SK-N-SH (cell line): ENCODE measurements around the gene PODN. TPM values are rescaled to one million over a fixed set of nuclear protein-coding genes. Genes with fewer than 3 reads are reported as not detected.

Experiments
- CTCF ChIA-PET: fragments of 300-600, 350-600 bp; formaldehyde crosslinking; extraction: SDS; loops from one replicate; lab custom pipeline; 2021; lab: Yijun Ruan, JAX
- POLR2A ChIA-PET: fragments of 350-600 bp; sonication (Branson Sonifier 250); formaldehyde crosslinking; extraction: SDS; loops from one replicate; lab custom pipeline; 2020; ENCODE audit warnings: antibody characterized with exemption, inconsistent platforms; lab: Yijun Ruan, JAX
- DNase-seq: peaks from one replicate; pipeline ENCODE4 v3.0.0; 2012
- H2AFZ ChIP-seq: fragments of 200-600 bp; sonication (generic); 2 replicates; pipeline ENCODE4 v1.8.1; 2016; ENCODE audit warnings: antibody characterized with exemption, mild to moderate bottlenecking, low read depth
- H3F3A ChIP-seq: fragments of 200-600 bp; sonication (generic); replicated peaks from 2 replicates; pipeline ENCODE3; 2016; ENCODE audit warnings: antibody characterized with exemption, mild to moderate bottlenecking; ENCODE audit not compliant: insufficient read depth
- H3K27ac ChIP-seq, 2 experiments: fragments of 200-500 bp in 1 of 2; fragments of 200-600 bp in 1 of 2; sonication (Bioruptor generic) in 1 of 2; sonication (generic), shearing (Covaris generic) in 1 of 2; 2 replicates each; pipeline versions ENCODE4 v1.5.1 to v1.6.1; 2014 to 2016; ENCODE audit warnings: low read depth in 2 of 2, inconsistent platforms in 1 of 2, low read length in 1 of 2, mild to moderate bottlenecking in 1 of 2, mixed read lengths in 1 of 2
- H3K27me3 ChIP-seq: fragments of 200-600 bp; sonication (generic), shearing (Covaris generic); 2 replicates; pipeline ENCODE4 v1.6.1; 2016; ENCODE audit warnings: mixed run types; ENCODE audit not compliant: insufficient read depth
- H3K36me3 ChIP-seq, 2 experiments: fragments of 200-500 bp in 1 of 2; fragments of 200-600 bp in 1 of 2; sonication (Bioruptor generic) in 1 of 2; sonication (generic) in 1 of 2; replicated peaks in 1 of 2; 2 replicates each; pipeline versions ENCODE3 to v1.5.1; 2014 to 2016; ENCODE audit warnings: low read length in 1 of 2, mild to moderate bottlenecking in 1 of 2; ENCODE audit not compliant: insufficient read depth in 2 of 2, control insufficient read depth in 1 of 2
- H3K4me1 ChIP-seq, 2 experiments: fragments of 200-500 bp in 1 of 2; fragments of 200-600 bp in 1 of 2; sonication (Bioruptor generic) in 1 of 2; sonication (generic), shearing (Covaris generic) in 1 of 2; 2 replicates each; pipeline versions ENCODE4 v1.5.1 to v1.6.1; 2014 to 2016; ENCODE audit warnings: low read depth in 1 of 2, low read length in 1 of 2, mixed run types in 1 of 2; ENCODE audit not compliant: insufficient read depth in 2 of 2, control insufficient read depth in 1 of 2
- H3K4me2 ChIP-seq: fragments of 200-600 bp; sonication (generic), shearing (Covaris generic); 2 replicates; pipeline ENCODE4 v1.6.1; 2017; ENCODE audit warnings: mixed run types
- H3K4me3 ChIP-seq, 2 experiments: fragments of 200-500 bp in 1 of 2; fragments of 200-600 bp in 1 of 2; sonication (Bioruptor generic) in 1 of 2; sonication (generic), shearing (Covaris generic) in 1 of 2; 2 replicates each; pipeline versions ENCODE4 v1.5.1 to v1.8.1; 2014 to 2016; ENCODE audit warnings: low read depth in 2 of 2, inconsistent platforms in 1 of 2, low read length in 1 of 2, mild to moderate bottlenecking in 1 of 2, mixed read lengths in 1 of 2, moderate library complexity in 1 of 2
- H3K79me2 ChIP-seq: fragments of 200-600 bp; sonication (generic); 2 replicates; pipeline ENCODE4 v1.8.1; 2017; ENCODE audit warnings: mild to moderate bottlenecking; ENCODE audit not compliant: insufficient read depth
- H3K9ac ChIP-seq: fragments of 200-600 bp; sonication (generic); 2 replicates; pipeline ENCODE4 v1.6.1; 2017; ENCODE audit warnings: mixed run types
- H3K9me2 ChIP-seq: fragments of 200-600 bp; sonication (generic); 2 replicates; pipeline ENCODE4 v1.6.1; 2017; ENCODE audit warnings: mixed run types
- H3K9me3 ChIP-seq: fragments of 200-600 bp; sonication (generic); 2 replicates; pipeline ENCODE4 v1.6.1; 2017; ENCODE audit warnings: mixed run types, mild to moderate bottlenecking, moderate library complexity
- H4K20me1 ChIP-seq: fragments of 200-600 bp; sonication (generic); 2 replicates; pipeline ENCODE4 v1.6.1; 2017; ENCODE audit warnings: mild to moderate bottlenecking, mixed run types; ENCODE audit not compliant: insufficient read depth
- ELF1 ChIP-seq: IDR thresholded peaks from 2 replicates; pipeline ENCODE4 v1.4.0; 2012
- FOXM1 ChIP-seq: IDR thresholded peaks from 2 replicates; pipeline ENCODE4 v1.4.0; 2012; ENCODE audit warnings: low read depth, mild to moderate bottlenecking
- GABPA ChIP-seq: IDR thresholded peaks from 2 replicates; pipeline ENCODE4 v1.4.0; 2012; ENCODE audit warnings: low read depth, mild to moderate bottlenecking
- GATA2 ChIP-seq: sonication (generic); formaldehyde crosslinking; IDR thresholded peaks from 2 replicates; pipeline ENCODE4 v1.5.0; 2020; ENCODE audit warnings: mild to moderate bottlenecking, missing genetic modification reagents
- JUND ChIP-seq: IDR thresholded peaks from 2 replicates; pipeline ENCODE4 v1.4.0; 2012
- MEF2A ChIP-seq: IDR thresholded peaks from 2 replicates; pipeline ENCODE4 v1.4.0; 2012; ENCODE audit warnings: low read depth, borderline replicate concordance
- MXI1 ChIP-seq: IDR thresholded peaks from 2 replicates; pipeline ENCODE4 v1.6.1; 2012; ENCODE audit warnings: mild to moderate bottlenecking, low read depth, low read length, improper control_type of control experiment
- POLR2AphosphoS5 ChIP-seq: IDR thresholded peaks from 2 replicates; pipeline ENCODE4 v1.6.1; 2012; ENCODE audit warnings: low read depth, low read length
- RCOR1 ChIP-seq: fragments of 150-350 bp; IDR thresholded peaks from 2 replicates; pipeline ENCODE4 v1.6.1; 2017; ENCODE audit warnings: antibody characterized with exemption, low read length
- REST ChIP-seq: IDR thresholded peaks from 2 replicates; pipeline ENCODE4 v1.6.1; 2012; ENCODE audit warnings: mild to moderate bottlenecking, low read depth, low read length, moderate library complexity
- RFX5 ChIP-seq: IDR thresholded peaks from 2 replicates; pipeline ENCODE4 v1.6.1; 2012; ENCODE audit warnings: mild to moderate bottlenecking, improper control_type of control experiment, low read length
- RXRA ChIP-seq: IDR thresholded peaks from 2 replicates; pipeline ENCODE4 v1.4.0; 2012; ENCODE audit warnings: low read depth, mild to moderate bottlenecking, borderline replicate concordance
- SIN3A ChIP-seq: IDR thresholded peaks from 2 replicates; pipeline ENCODE4 v1.6.1; 2012; ENCODE audit warnings: low read depth, mild to moderate bottlenecking, low read length, moderate library complexity, borderline replicate concordance
- TAF1 ChIP-seq: IDR thresholded peaks from 2 replicates; pipeline ENCODE4 v1.6.1; 2012; ENCODE audit warnings: low read depth, mild to moderate bottlenecking, low read length, moderate library complexity, borderline replicate concordance
- TCF12 ChIP-seq: IDR thresholded peaks from 2 replicates; pipeline ENCODE4 v1.4.0; 2012
- TEAD4 ChIP-seq: IDR thresholded peaks from 2 replicates; pipeline ENCODE4 v1.4.0; 2012; ENCODE audit warnings: mild to moderate bottlenecking, borderline replicate concordance; ENCODE audit not compliant: insufficient read depth
- YY1 ChIP-seq: IDR thresholded peaks from 2 replicates; pipeline ENCODE4 v1.4.0; 2012; ENCODE audit warnings: low read depth, mild to moderate bottlenecking
- ZBTB33 ChIP-seq: IDR thresholded peaks from 2 replicates; pipeline ENCODE4 v1.4.0; 2012; ENCODE audit warnings: low read depth, borderline replicate concordance
- WGBS: methylation state at CpG from one replicate; pipeline ENCODE4 v1.1.6; 2017; ENCODE audit warnings: low lambda C conversion rate; 5-methylcytosine and 5-hydroxymethylcytosine counted together
- polyA plus RNA-seq, 3 experiments: library from polyadenylated mRNA; depleted of rRNA; stranded (reverse); fragments of >200 nt; gene quantifications; 2 replicates each; pipeline ENCODE4 v1.2.3, GENCODE V29; 2012
- TF ChIP-seq, protein P1 (sequence below): fragments of 150-350 bp; IDR thresholded peaks from 2 replicates; pipeline ENCODE4 v1.6.1; 2016; ENCODE audit warnings: mild to moderate bottlenecking, low read depth, low read length
- TF ChIP-seq, protein P2 (sequence below): fragments of 200-600 bp; sonication (generic); IDR thresholded peaks from 2 replicates; pipeline ENCODE4 v1.6.1; 2017; ENCODE audit warnings: antibody characterized with exemption, mild to moderate bottlenecking, moderate library complexity

The PODN gene
- polyA plus RNA-seq, 1 of the 3 experiments (the other 2 are of a cell fraction) = 2.0 TPM

DNA sequence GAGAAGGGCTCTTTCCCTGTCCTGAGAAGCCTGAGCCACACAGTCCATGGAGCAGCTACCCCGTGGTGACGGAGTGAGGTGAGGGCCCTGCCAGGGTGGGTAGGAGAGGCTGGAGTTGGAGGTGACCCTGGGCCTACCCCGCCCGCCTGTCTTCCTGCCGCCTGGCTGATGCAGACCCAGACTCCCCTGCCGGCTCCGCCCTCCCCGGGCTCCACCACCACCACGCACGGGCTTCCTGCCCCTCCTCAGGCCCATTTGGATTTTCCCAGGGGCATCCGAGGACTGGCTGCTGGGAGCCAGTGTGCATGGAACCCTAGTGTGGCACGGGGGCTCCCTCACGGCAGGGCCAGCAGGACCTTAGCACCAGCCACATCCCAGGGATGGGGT lies 32.5 kb downstream of the PODN start:
- H3F3A ChIP-seq = no peaks in the 10 kb centered on the region
- H3K4me1 ChIP-seq = no peaks in the 10 kb centered on the region; a peak in 1 of 4 replicates
- H3K9me3 ChIP-seq = no peaks in the 10 kb centered on the region
- no peak overlapping the region for H2AFZ ChIP-seq
- H3K4me3 ChIP-seq = no peak overlapping the region
- H4K20me1 ChIP-seq = no peaks in the 10 kb centered on the region
- H3K4me2 ChIP-seq = no peak overlapping the region
- no peaks in the 10 kb centered on the region for H3K79me2 ChIP-seq
- ChIA-PET CTCF (interaction anchor here (1.1 kb wide), 1 partner anchor 86 kb away, joined by 4 read pairs; no protein-coding TSS in a partner anchor), POLR2A (no interaction called here)
- H3K27ac ChIP-seq = no peak overlapping the region
- no peak overlapping the region for H3K9ac ChIP-seq
- WGBS = 75% methylated on average over 7 of the region's 13 CpGs
- H3K9me2 ChIP-seq = no peaks in the 10 kb centered on the region
- no peaks in the 10 kb centered on the region for H3K27me3 ChIP-seq
- no peak for TF ChIP-seq SIN3A
- TF ChIP-seq JUND = no peak
- TF ChIP-seq ZBTB33 = no peak
- TF ChIP-seq, protein P1, sequence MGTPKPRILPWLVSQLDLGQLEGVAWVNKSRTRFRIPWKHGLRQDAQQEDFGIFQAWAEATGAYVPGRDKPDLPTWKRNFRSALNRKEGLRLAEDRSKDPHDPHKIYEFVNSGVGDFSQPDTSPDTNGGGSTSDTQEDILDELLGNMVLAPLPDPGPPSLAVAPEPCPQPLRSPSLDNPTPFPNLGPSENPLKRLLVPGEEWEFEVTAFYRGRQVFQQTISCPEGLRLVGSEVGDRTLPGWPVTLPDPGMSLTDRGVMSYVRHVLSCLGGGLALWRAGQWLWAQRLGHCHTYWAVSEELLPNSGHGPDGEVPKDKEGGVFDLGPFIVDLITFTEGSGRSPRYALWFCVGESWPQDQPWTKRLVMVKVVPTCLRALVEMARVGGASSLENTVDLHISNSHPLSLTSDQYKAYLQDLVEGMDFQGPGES = no peak
- no peak for TF ChIP-seq GABPA
- TF ChIP-seq ELF1 = no peak
- TF ChIP-seq RXRA = no peak
- no peak for TF ChIP-seq RCOR1
- no peaks in the 10 kb centered on the region for H3K36me3 ChIP-seq
- no peak for DNase-seq

DNA sequence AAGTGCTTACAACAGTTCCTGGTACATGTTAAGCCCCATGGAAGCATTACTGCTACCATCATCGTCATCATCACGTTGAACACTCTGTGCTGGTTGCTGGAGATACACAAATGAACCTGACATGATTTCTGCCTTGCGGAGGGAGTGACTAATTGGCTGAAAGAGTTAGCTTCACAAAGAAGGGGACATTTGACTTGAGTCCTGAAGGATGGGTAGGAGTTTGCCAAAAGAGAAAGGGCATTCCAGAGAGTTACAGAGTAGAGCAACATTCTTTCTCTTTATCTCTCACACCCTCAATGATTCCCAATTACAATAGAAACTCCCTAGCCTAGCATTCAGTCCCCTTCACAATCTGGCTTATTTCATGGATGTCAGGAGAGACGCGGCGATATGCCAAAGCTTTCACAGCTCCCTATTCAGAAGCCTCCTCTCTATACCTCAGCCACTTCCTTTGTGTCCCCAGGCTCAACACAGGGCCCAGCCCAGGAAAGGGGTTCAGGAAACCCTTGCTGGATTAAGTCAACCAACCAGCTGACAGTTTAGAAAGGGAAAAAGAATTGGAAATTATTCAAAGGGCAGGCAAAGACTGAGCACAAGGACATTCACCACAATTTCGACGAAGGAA lies 42.4 kb downstream of the PODN start:
- Histone ChIP-seq H3K4me1 (peaks cover 8 to 9% of the 10 kb centered on the region in 2 experiments; a peak in 2 of 4 replicates), H2AFZ (no peak overlapping the region), H3K36me3 (no peaks in the 10 kb centered on the region), H3K9ac (no peak overlapping the region), H3K27ac (no peak overlapping the region), H4K20me1 (no peaks in the 10 kb centered on the region), H3K4me3 (no peak overlapping the region), H3K79me2 (no peaks in the 10 kb centered on the region), H3K9me2 (no peaks in the 10 kb centered on the region), H3K9me3 (no peaks in the 10 kb centered on the region), H3F3A (no peaks in the 10 kb centered on the region), H3K27me3 (no peaks in the 10 kb centered on the region), H3K4me2 (no peak overlapping the region)
- WGBS = 77% methylated on average over 8 of the region's 8 CpGs
- POLR2A ChIA-PET = no interaction called here
- CTCF ChIA-PET = interaction anchor here (1.0 kb wide), 1 partner anchor 11 kb away, joined by 3 read pairs; no protein-coding TSS in a partner anchor
- no peak for DNase-seq
- TF ChIP-seq GATA2 (CRISPR knock-in tag) = no peak
- TF ChIP-seq TEAD4 = no peak
- TF ChIP-seq, protein P2, sequence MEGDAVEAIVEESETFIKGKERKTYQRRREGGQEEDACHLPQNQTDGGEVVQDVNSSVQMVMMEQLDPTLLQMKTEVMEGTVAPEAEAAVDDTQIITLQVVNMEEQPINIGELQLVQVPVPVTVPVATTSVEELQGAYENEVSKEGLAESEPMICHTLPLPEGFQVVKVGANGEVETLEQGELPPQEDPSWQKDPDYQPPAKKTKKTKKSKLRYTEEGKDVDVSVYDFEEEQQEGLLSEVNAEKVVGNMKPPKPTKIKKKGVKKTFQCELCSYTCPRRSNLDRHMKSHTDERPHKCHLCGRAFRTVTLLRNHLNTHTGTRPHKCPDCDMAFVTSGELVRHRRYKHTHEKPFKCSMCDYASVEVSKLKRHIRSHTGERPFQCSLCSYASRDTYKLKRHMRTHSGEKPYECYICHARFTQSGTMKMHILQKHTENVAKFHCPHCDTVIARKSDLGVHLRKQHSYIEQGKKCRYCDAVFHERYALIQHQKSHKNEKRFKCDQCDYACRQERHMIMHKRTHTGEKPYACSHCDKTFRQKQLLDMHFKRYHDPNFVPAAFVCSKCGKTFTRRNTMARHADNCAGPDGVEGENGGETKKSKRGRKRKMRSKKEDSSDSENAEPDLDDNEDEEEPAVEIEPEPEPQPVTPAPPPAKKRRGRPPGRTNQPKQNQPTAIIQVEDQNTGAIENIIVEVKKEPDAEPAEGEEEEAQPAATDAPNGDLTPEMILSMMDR = no peak
- TF ChIP-seq TCF12 = no peak
- no peak for TF ChIP-seq MXI1
- TF ChIP-seq JUND = no peak
- TF ChIP-seq MEF2A = no peak
- no peak for TF ChIP-seq POLR2AphosphoS5
- TF ChIP-seq RFX5 = no peak
- TF ChIP-seq TAF1 = no peak
- no peak for TF ChIP-seq YY1
- no peak for TF ChIP-seq ELF1
- no peak for TF ChIP-seq FOXM1
- no peak for TF ChIP-seq REST
